ENCODE measurements around the gene CDKN2A.
"Not testable (repeated sequence)": the region's sequence is repeated elsewhere in the genome, so short reads cannot be mapped to it uniquely, and the experiment has no call there.

Gene CDKN2A

DNA sequence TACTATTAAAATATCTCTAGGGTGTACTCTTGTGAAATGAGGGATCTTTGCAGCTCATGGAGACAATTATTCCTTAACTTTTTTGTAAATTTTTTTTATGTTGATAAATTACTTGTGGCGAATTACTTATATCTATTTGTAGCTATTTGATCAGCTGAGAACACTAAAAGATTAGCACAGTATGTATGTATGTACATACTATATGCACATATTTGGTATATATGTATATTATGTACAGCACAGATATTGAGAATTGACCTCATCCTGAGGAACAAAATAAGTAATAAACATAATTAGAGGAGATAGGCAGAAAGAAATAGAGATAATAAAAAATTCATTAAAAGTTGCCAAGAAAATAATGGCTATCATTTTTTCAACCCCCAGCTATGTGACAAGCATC lies 11.8 kb downstream of the CDKN2A start:
- no peak for DNase-seq

DNA sequence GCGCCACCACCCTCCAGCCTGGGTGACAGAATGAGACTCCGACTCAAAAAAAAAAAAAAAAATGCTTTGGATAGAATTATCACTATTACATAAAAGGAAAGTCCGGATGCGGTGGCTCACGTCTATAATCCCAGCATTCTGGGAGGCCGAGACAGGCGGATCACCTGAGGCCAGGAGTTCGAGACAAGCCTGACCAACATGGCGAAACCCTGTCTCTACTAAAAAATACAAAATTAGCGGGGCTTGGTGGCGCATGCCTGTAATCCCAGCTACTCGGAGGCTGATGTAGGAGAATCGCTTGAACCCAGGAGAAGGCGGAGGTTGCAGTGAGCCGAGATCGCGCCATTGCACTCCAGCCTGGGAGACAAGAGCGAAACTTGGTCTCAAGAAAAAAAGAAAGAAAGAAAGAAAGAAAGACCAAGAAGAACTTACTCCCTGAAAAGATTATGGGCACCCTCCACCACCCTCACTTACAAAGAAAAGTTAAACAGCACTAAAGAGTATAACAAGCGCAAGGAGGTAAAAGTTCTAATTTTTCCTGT lies 17.8 kb downstream of the CDKN2A start:
- no peak for DNase-seq

DNA sequence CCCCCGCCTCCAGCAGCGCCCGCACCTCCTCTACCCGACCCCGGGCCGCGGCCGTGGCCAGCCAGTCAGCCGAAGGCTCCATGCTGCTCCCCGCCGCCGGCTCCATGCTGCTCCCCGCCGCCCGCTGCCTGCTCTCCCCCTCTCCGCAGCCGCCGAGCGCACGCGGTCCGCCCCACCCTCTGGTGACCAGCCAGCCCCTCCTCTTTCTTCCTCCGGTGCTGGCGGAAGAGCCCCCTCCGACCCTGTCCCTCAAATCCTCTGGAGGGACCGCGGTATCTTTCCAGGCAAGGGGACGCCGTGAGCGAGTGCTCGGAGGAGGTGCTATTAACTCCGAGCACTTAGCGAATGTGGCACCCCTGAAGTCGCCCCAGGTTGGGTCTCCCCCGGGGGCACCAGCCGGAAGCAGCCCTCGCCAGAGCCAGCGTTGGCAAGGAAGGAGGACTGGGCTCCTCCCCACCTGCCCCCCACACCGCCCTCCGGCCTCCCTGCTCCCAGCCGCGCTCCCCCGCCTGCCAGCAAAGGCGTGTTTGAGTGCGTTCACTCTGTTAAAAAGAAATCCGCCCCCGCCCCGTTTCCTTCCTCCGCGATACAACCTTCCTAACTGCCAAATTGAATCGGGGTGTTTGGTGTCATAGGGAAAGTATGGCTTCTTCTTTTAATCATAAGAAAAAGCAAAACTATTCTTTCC lies 19.3 kb downstream of the CDKN2A start:
- peak in 4 of 6 experiments; percentile 18 to 39 (median 38) for DNase-seq

DNA sequence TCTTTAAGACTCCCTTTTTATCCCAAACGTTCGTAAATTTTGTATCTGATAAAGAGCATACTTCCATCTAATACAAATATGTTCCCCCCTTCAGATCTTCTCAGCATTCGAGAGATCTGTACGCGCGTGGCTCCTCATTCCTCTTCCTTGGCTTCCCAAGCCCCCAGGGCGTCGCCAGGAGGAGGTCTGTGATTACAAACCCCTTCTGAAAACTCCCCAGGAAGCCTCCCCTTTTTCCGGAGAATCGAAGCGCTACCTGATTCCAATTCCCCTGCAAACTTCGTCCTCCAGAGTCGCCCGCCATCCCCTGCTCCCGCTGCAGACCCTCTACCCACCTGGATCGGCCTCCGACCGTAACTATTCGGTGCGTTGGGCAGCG lies 19.9 kb downstream of the CDKN2A start:
- peak in 1 of 6 experiments; percentile 38 for DNase-seq

DNA sequence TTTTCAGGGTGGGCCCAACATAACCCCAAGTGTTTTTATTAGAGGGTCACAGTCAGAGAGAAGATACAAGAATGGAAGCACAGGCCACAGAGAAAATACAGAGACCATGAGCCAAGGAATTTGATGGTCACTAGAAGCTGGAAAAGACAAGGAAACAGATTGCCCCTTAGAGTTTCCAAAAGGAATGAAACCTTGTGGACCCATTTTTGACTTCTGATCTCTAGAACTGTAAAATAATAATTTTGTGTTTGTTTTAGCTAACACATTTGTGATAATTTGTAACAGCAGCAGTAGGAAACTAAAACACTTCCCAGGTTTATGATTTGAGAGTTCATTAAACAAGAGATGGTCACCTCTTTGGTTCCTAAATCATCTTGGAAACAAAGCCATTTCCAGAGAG lies 21.8 kb downstream of the CDKN2A start:
- DNase-seq: no peak

DNA sequence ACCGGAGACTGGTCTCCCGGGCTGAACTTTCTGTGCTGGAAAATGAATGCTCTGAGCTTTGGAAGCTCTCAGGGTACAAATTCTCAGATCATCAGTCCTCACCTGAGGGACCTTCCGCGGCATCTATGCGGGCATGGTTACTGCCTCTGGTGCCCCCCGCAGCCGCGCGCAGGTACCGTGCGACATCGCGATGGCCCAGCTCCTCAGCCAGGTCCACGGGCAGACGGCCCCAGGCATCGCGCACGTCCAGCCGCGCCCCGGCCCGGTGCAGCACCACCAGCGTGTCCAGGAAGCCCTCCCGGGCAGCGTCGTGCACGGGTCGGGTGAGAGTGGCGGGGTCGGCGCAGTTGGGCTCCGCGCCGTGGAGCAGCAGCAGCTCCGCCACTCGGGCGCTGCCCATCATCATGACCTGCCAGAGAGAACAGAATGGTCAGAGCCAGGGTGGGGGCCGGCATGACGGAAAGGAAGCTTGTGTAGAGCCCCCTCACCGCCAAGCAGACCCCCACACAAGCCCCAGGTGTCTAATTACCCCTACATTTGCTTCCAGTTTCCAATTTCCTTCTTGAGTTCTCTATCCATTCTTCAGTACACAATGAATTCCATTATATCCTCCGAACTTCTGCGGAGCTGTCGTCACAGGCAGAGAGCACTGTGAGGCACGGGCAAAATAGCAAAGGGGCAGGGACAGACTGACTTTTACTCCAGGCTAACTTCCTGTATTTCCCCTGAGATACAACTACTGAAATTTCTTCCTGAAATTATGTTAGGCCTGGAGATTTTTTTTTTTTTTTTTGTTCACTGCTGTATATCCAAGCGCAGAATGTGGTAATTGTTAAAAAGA lies 23.2 kb downstream of the CDKN2A start:
- no peak for DNase-seq

DNA sequence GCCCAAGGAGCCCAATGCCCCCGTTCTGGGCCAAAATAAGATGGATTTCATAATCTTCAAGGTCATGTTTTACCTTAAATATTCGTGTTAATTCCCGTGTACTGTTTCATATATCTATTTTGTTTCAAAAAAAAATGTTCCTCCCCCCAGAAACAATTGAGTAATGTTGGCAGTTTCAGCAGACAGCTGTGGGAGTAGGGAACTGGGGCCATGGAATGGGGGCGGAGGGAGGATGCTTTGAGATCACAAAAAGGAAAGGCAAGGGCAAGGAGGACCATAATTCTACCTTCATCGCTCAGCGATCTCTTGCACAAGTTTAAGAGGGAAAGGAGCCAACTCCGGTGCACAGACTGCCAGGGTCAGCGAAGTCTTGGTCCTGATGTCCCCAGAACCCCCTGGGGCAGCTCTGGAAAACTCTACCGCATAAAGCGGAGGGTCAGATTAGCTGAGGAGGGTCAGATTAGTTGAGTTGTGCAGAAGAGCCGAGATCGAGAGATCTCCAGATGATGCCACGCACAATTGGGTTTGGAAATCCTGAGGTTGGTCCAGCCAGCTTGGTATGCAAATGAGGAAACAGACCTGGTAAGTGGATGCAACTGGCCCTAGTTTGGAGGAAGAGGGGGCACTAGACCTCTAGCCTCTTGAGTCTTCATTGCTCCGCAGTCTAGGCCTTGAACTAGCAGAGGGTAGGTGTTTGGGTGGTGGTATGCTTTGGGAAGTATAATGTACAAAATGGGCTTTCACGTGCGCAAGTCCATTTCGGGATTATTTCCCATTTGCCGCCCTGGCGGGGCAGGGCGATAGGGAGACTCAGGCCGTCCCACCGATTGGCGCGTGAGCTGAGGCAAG lies 24.0 kb downstream of the CDKN2A start:
- DNase-seq: peak in 1 of 6 experiments; percentile 10

DNA sequence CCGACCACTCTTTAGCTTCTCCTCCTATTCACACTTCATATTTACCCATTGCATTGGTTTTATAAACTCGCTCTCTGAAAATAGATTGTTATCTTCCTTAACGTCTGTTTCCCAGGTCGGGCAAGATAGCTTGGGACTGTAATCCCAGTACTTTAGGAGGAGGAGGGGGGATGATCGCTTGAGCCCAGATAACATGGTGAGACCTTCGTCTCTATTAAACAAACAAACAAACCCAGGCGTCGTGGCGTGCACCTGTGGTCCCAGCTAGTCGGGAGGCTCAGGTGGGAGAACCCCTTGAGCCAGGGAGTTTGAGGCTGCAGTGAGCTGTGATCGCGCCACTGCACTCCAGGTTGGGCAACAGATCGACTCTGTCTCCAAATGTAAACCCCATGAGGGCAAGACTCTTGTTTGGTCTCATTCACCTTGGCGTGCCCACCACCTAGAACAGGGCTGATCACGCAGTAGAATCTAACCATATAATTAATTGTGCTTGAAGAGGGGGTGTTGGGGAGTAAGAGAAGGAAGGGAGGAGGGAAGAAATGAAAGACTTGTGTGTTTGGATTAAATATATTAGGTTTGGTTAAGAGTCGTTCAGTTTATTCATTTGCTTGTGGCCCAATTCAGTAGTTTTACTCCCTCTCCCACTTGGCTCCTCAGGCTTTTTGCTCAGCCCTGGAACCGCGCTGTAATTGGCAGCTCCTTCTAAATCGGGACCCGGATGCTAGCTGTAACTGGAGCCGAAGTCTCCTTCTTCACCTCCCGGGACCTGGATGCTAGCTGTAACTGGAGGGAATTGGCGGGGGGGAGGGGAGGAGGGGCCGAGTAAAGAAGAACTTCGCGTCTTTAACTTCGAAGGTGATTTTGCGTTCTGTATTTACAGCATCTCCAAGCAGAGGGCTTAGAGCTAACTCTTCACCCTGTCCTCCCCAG lies 24.9 kb downstream of the CDKN2A start:
- DNase-seq: peak in 1 of 6 experiments; percentile 51

DNA sequence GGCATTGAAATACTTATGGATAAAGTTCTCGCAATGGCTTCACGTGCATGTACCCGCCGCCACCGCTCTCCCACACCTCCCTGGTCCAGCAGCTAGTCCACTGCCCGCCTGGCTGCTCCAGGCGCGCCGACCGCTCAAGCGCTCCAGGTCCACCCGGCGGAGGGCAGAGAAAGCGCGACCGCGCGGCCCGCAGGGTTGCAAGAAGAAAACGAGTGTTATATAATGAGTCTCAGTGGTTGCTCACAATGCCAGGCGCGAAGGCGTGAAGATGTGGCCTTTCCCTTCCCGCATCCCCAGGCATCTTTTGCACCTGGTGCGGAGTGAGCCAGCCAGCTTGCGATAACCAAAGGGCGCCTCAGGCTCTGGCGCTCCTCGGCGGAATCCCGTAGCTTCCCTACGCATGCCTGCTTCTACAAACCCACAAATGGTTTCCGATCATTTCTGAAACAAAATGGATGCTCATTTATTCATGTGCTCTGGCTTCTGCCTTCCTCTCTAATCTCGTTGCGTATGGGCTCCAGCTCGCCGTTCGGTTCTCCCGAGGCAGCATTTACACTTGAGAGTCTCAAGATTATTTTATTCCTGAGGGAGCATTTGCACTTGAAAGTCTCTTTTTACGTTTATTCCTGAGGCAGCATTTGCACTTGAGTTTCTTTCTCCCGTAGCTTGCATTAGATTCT lies 25.7 kb downstream of the CDKN2A start:
- peak in 2 of 6 experiments; percentile 29 to 54 for DNase-seq

DNA sequence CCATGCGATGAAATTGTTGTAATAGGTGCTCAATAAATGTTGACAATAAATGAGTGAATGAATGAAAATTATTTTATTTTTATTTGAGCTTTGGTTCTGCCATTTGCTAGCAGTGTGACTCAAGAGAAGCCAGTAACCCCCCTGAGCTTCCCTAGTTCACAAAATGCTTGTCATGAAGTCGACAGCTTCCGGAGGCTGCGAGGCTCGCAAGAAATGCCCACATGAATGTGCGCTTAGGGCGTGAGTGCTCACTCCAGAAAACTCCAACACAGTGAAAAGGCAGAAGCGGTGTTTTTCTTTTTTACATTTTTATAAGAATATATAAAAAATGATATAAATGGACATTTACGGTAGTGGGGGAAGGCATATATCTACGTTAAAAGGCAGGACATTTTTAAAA lies 26.5 kb downstream of the CDKN2A start:
- no peak for DNase-seq

DNA sequence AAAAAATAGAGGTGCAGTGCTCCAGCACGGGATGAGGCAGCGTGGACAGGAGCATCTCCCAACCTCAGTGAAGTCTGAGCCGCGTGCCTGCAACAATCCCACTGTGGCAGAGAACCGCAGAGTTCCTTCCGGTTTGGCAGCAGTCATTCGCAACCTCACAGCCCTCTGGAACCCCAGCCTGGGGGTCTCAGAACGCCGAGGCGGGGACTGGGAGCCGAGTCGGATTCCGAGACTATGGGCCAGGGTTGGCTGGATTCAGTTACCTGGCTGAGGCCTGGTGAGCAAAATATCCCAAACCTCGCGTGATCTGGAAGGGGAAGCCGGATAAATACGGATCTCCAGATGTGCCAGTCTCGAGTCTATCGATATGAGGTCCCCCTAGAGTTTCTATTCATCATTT lies 27.0 kb downstream of the CDKN2A start:
- peak in 1 of 6 experiments; percentile 28 for DNase-seq

DNA sequence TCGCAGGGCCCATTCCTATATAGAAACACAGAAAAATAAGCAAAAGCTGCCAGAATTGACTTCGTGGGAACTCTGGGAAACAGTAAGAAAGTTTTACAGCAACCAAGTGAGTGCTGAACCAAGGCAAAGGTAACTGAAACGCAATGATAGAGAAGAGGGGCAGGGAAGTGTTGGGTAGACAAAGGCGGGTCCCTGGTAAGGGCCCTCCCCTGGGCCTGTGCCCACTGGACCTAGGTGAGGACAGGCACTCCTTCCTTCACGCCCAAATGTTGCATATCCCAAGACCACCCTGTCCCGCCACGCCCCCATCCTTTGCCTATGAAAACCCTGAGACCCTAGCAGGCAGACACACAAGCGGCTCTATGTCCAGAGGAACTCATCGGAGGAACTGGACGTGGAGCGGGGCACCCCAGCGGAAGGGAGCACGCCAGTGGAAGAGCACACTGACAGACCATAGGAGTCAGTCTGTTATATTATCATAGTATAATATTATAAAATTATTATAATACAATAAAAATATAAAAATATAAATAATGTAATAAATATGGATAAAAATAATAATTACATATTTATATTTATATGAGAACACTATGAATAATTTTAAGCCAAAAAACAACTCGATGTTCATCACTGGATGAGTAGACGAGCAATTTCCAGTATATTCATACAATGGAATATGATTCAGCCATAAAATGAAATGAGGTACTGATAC lies 27.9 kb downstream of the CDKN2A start:
- DNase-seq: no peak

DNA sequence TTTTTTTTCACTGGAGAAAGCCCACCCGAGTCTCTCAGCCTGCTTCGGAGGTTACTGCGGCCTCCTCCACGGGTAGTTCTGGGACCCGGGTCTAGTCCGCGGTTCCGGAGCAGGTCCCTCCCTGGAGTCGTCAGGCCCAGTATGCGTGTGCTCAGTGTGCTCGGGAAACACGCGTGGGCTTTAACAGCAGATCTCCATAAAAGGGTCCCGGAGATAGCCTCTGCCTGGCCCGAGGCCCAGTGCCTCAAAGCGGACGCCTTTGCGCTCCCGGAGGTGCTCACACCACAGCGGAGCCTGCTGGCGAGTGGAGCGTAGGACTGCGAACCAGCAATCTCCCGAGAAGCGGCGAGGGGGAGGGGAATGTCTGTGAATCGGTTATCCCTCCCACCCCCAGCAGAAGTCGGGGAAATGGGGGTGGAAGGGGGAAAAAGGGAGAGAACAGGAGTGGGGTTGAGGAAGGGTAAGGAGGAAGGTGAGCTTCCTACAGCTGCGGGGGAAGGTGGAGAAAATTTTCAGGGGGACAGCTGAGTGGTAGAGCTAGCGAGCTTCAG lies 28.7 kb downstream of the CDKN2A start:
- DNase-seq: peak in 2 of 6 experiments; percentile 11 to 21

DNA sequence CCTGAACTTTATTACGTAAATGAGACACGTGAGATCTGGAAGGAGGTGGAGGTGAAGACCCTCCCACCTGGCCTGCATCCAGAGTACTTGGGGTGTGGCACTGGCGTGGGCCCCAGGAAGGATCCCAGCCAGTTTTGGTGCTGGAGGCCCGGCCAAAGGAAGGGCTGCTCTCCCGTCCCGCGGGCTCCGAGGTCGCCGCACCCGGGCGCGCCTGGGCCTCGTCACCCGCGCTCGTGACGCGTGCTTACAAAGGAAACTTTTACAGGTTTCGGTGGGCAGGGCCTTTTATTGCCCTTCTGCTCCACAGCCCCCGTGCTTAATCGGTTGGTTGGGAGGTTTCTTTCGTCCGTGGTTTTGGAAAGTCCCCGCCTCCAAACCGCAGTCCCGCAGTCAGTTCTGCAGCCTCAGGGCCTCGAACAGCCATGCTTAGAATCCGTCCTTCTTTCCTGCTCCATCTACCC lies 29.2 kb downstream of the CDKN2A start:
- peak in 5 of 6 experiments; percentile 17 to 55 (median 28) for DNase-seq

DNA sequence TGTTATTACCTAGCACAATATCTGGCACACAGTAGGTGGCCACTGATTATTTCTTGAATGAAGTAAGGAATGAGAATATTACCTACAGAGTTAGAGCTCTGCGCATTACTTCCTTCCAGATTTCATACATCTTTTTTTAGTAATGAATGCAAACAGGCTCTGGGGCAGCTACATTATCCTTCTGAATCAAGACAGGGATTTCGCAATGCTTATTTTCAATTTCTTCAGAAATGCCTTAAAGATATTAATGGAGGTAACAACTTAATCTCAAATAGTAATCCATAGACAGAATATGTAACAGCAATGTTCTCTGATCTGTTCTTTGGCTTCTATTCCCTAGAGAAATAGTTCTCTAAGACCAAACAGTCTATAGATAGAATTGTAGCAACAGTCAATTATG lies 32.6 kb downstream of the CDKN2A start:
- no peak for DNase-seq

DNA sequence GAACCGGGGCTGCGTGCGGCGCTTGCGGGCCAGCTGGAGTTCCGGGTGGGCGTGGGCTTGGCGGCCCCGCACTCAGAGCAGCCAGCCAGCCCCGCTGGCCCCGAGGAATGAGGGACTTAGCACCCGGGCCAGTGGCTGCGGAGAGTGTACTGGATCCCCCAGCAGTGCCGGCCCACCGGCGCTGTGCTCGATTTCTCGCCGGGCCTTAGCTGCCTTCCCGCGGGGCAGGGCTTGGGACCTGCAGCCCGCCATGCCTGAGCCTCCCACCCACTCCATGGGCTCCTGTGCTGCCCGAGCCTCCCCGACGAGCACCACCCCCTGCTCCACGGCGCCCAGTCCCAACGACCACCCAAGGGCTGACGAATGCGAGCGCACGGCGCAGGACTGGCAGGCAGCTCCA lies 34.9 kb downstream of the CDKN2A start:
- DNase-seq: not testable (repeated sequence)

DNA sequence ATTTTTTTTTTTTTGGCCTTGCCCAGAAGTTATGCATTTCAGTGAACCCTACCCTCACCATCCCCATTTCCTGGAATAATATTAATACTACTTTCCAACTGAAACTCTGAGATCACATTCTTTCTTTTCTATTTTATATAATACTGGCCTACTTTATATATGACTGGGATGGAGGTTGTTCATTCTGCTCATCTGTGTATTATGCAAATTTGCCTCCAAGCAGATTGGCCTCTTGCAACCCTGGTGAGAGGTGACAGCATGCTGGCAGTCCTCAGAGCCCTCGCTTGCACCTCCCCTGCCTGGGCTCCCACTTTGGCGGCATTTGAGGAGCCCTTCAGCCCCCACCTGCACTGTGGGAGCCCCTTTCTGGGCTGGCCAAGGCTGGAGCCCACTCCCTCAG lies 35.4 kb downstream of the CDKN2A start:
- no peak for DNase-seq

DNA sequence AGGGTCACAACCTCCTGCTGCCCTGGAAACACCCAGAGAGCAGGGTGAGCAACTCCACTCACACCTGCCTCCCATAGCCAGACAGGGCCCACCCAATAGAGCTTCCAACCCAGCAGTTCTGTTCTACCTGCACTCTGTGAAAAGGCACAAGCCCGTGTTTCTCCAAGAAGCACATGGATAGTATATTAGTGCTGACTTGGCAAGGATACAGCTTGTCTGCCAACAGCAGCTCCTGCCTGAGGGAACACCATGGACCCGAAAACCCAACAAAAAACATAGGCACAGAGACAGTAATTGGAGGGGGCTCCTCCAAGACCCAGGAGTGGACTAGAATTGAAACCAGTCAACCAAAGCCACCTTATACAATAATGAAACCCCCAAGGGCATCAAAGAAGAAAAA lies 48.6 kb downstream of the CDKN2A start:
- no peak for DNase-seq

DNA sequence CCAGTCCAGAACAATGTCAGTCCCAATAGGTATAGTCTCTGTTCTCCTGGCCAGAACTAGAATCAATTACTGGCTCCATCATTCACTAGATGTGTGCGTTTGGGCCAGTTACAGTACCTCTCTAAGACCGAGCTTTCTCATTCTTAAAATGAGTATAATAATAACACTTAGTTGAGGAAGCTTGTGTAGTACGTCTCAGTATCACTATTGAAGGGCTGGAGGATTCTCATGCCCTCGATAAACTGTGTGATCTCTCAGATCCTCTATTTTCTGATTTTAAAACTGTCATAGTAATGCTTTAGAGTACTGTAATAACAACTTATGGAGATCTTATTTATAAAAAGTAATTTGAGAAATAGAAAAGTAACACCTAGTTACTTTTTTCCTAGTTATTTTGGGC lies 50.7 kb downstream of the CDKN2A start:
- no peak for DNase-seq

DNA sequence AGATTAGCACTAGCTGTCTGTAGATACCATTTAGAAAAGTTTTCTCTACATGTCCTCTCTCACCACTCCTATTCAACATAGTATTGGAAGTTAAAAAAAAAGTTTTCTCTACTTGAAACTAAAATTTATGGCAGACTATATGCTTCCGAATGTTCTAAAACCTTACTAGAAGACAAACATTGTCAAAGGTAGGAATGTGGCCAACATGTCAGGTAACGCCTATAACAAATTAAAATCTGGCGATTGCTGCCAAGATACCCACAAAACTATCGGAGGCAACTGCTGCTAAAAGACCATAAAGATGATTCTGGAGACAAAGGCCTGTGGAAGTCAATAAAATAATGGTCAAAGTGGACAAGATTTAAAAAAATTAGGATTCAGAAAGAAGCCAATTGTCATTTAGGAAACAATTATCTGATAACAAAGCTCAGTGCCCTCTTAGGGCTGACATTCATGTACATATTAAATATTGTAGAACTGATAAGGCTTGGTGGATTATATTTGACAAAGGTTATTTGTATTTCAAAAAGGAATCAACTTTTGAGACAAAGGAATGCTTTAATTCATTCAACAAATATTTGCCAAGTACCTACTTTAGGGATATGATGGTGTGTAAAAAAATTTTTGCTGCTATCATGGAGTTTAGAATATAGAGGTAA lies 52.7 kb downstream of the CDKN2A start:
- DNase-seq: no peak

Measured in stimulated activated naive CD4-positive, alpha-beta T cell (primary cell).